A549 (cell line): ENCODE data around the gene FARSB.

Source experiments
- CEBPB ChIP-seq, 2 experiments: fragments of >200 bp in 1 of 2; sonication (Bioruptor Twin) in 1 of 2; formaldehyde crosslinking in 1 of 2; IDR thresholded peaks; 2 replicates each; pipeline ENCODE4 v1.6.1; 2012 to 2016
- EHMT2 ChIP-seq: fragments of 200-600 bp; sonication (generic); IDR thresholded peaks from 2 replicates; pipeline ENCODE4 v1.6.1; 2016; ENCODE audit warnings: antibody characterized with exemption, low read depth, mild to moderate bottlenecking, moderate library complexity
- FOSL2 ChIP-seq, 2 experiments: fragments of 450-650 bp in 1 of 2; fragments of >200 bp in 1 of 2; sonication (Bioruptor Twin) in 1 of 2; formaldehyde crosslinking; IDR thresholded peaks; 2 replicates each; pipeline versions ENCODE4 v1.5.0 to v1.6.1; 2016 to 2020; ENCODE audit warnings: mild to moderate bottlenecking in 1 of 2, moderate library complexity in 1 of 2
- HDAC2 ChIP-seq: fragments of 200-600 bp; sonication (generic); IDR thresholded peaks from 2 replicates; pipeline ENCODE4 v1.6.1; 2016
- MAFK ChIP-seq: fragments of 450-650 bp; IDR thresholded peaks from 2 replicates; pipeline ENCODE4 v1.6.1; 2014; ENCODE audit not compliant: partially characterized antibody
- POLR2A ChIP-seq: IDR thresholded peaks from 2 replicates; pipeline ENCODE4 v1.6.1; 2012; ENCODE audit warnings: mild to moderate bottlenecking, low read length
- RCOR1 ChIP-seq: fragments of 150-350 bp; IDR thresholded peaks from 2 replicates; pipeline ENCODE4 v1.6.1; 2014; ENCODE audit warnings: antibody characterized with exemption, low read length, low read depth
- TF ChIP-seq, protein P1 (sequence below): fragments of >200 bp; sonication (Bioruptor Twin); formaldehyde crosslinking; IDR thresholded peaks from 3 replicates; pipeline ENCODE4 v1.5.1; 2016
- TF ChIP-seq, protein P2 (sequence below): IDR thresholded peaks from 2 replicates; pipeline ENCODE4 v1.6.1; 2012
- TF ChIP-seq, protein P3 (sequence below): IDR thresholded peaks from 2 replicates; pipeline ENCODE4 v1.6.1; 2012

DNA sequence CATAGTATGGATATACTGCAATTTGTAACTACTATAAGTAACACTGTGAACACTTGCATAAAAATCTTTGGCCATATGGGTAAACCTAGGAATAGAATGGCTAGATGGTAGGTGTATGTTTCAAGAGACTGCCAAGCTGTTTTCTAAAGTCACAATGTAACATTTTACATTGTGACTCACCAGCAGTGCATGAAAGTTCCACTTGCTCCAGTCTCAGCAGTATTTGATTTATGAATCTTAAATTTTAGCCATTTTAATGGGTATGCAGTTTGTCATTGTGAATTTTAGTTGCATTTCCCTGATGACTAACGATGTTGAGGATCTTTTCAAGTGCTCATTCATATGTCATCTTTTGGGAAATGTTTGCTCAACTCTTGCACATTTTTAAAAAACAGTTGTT lies 86.1 kb downstream of the FARSB start:
- TF ChIP-seq, protein P1, sequence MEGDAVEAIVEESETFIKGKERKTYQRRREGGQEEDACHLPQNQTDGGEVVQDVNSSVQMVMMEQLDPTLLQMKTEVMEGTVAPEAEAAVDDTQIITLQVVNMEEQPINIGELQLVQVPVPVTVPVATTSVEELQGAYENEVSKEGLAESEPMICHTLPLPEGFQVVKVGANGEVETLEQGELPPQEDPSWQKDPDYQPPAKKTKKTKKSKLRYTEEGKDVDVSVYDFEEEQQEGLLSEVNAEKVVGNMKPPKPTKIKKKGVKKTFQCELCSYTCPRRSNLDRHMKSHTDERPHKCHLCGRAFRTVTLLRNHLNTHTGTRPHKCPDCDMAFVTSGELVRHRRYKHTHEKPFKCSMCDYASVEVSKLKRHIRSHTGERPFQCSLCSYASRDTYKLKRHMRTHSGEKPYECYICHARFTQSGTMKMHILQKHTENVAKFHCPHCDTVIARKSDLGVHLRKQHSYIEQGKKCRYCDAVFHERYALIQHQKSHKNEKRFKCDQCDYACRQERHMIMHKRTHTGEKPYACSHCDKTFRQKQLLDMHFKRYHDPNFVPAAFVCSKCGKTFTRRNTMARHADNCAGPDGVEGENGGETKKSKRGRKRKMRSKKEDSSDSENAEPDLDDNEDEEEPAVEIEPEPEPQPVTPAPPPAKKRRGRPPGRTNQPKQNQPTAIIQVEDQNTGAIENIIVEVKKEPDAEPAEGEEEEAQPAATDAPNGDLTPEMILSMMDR: no peak
- TF ChIP-seq CEBPB (IDR thresholded peaks at IDR 0.05) (no peak), FOSL2 (IDR thresholded peaks at IDR 0.05) (no peak), FOSL2 (CRISPR knock-in tag; IDR thresholded peaks at IDR 0.05) (no peak), POLR2A (no peak), HDAC2 (no peak), MAFK (no peak), EHMT2 (no peak), RCOR1 (no peak)
- TF ChIP-seq, protein P2, sequence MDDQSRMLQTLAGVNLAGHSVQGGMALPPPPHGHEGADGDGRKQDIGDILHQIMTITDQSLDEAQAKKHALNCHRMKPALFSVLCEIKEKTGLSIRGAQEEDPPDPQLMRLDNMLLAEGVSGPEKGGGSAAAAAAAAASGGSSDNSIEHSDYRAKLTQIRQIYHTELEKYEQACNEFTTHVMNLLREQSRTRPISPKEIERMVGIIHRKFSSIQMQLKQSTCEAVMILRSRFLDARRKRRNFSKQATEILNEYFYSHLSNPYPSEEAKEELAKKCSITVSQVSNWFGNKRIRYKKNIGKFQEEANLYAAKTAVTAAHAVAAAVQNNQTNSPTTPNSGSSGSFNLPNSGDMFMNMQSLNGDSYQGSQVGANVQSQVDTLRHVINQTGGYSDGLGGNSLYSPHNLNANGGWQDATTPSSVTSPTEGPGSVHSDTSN: no peak
- TF ChIP-seq, protein P3, sequence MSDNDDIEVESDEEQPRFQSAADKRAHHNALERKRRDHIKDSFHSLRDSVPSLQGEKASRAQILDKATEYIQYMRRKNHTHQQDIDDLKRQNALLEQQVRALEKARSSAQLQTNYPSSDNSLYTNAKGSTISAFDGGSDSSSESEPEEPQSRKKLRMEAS: no peak
